H9 (cell line): ENCODE data around the gene LUZP1. TPM values are rescaled to one million over a fixed set of nuclear protein-coding genes. Genes with fewer than 3 reads are reported as not detected.

Experiments
- DNase-seq: peaks from one replicate; pipeline ENCODE4 v3.0.0-alpha.2; 2017
- H2AFZ ChIP-seq: one replicate; pipeline ENCODE4 v1.6.1; 2013; ENCODE audit warnings: mild to moderate bottlenecking, low read length, control low read depth, moderate library complexity
- H2AK5ac ChIP-seq: 2 replicates; pipeline ENCODE4 v1.6.1; 2013; ENCODE audit warnings: low read length, control low read depth, mixed read lengths; ENCODE audit not compliant: insufficient read length
- H2BK120ac ChIP-seq: one replicate; pipeline ENCODE4 v1.6.1; 2013; ENCODE audit warnings: low read depth, mild to moderate bottlenecking, low read length, control low read depth, inconsistent platforms; ENCODE audit not compliant: poor library complexity, severe bottlenecking
- H2BK12ac ChIP-seq: 2 replicates; pipeline ENCODE4 v1.6.1; 2013; ENCODE audit warnings: low read length, control low read depth, mixed read lengths, low read depth; ENCODE audit not compliant: insufficient read length
- H2BK15ac ChIP-seq: 2 replicates; pipeline ENCODE4 v1.6.1; 2013; ENCODE audit warnings: low read depth, low read length, control low read depth
- H2BK20ac ChIP-seq: one replicate; pipeline ENCODE4 v1.6.1; 2013; ENCODE audit warnings: low read depth, mild to moderate bottlenecking, low read length, control low read depth, inconsistent platforms; ENCODE audit not compliant: poor library complexity, severe bottlenecking
- H2BK5ac ChIP-seq: 2 replicates; pipeline ENCODE4 v1.6.1; 2013; ENCODE audit warnings: low read length, control low read depth, mixed read lengths; ENCODE audit not compliant: insufficient read length
- H3K14ac ChIP-seq: 2 replicates; pipeline ENCODE4 v1.6.1; 2013; ENCODE audit warnings: low read length, control low read depth; ENCODE audit not compliant: insufficient read depth
- H3K18ac ChIP-seq: 2 replicates; pipeline ENCODE4 v1.6.1; 2013; ENCODE audit warnings: low read depth, mild to moderate bottlenecking, mixed read lengths, low read length, control low read depth; ENCODE audit not compliant: insufficient read length
- H3K23ac ChIP-seq: 2 replicates; pipeline ENCODE4 v1.6.1; 2013; ENCODE audit warnings: low read length, control low read depth, mixed read lengths, low read depth; ENCODE audit not compliant: insufficient read length
- H3K23me2 ChIP-seq: 2 replicates; pipeline ENCODE4 v1.6.1; 2013; ENCODE audit warnings: low read depth, mild to moderate bottlenecking, mixed read lengths, low read length, control low read depth; ENCODE audit not compliant: insufficient read length, poor library complexity, severe bottlenecking
- H3K27ac ChIP-seq: 2 replicates; pipeline ENCODE4 v1.5.1; 2013; ENCODE audit warnings: low read length, control low read depth, mixed read lengths, low read depth; ENCODE audit not compliant: insufficient read length
- H3K27me3 ChIP-seq: 2 replicates; pipeline ENCODE4 v1.6.1; 2013; ENCODE audit warnings: low read length, control low read depth, inconsistent platforms; ENCODE audit not compliant: insufficient read depth
- H3K4ac ChIP-seq: 2 replicates; pipeline ENCODE4 v1.6.1; 2013; ENCODE audit warnings: low read depth, mild to moderate bottlenecking, control low read depth, inconsistent platforms, low read length, moderate library complexity
- H3K4me1 ChIP-seq: 2 replicates; pipeline ENCODE4 v1.6.1; 2013; ENCODE audit warnings: low read length, control low read depth, inconsistent platforms; ENCODE audit not compliant: insufficient read depth
- H3K4me2 ChIP-seq: 2 replicates; pipeline ENCODE4 v1.6.1; 2013; ENCODE audit warnings: low read length, control low read depth, mixed read lengths; ENCODE audit not compliant: insufficient read length, insufficient read depth
- H3K56ac ChIP-seq: 2 replicates; pipeline ENCODE4 v1.6.1; 2013; ENCODE audit warnings: low read depth, mild to moderate bottlenecking, mixed read lengths, low read length, control low read depth; ENCODE audit not compliant: insufficient read length
- H3K79me1 ChIP-seq: 2 replicates; pipeline ENCODE4 v1.6.1; 2013; ENCODE audit warnings: low read depth, mild to moderate bottlenecking, moderate library complexity, low read length, control low read depth, inconsistent platforms; ENCODE audit not compliant: insufficient read depth, poor library complexity, severe bottlenecking
- H3K79me2 ChIP-seq: 2 replicates; pipeline ENCODE4 v1.6.1; 2013; ENCODE audit warnings: low read length, control low read depth, inconsistent platforms; ENCODE audit not compliant: insufficient read depth
- H3K9ac ChIP-seq: 2 replicates; pipeline ENCODE4 v1.6.1; 2013; ENCODE audit warnings: low read length, control low read depth, mixed read lengths; ENCODE audit not compliant: insufficient read length; ENCODE audit errors: extremely low read depth
- H3K9me3 ChIP-seq: one replicate; pipeline ENCODE4 v1.6.1; 2013; ENCODE audit warnings: low read depth, low read length, inconsistent platforms; ENCODE audit not compliant: control insufficient read depth
- H3T11ph ChIP-seq: one replicate; pipeline ENCODE4 v1.6.1; 2013; ENCODE audit warnings: mild to moderate bottlenecking, low read length, control low read depth, inconsistent platforms
- H4K20me1 ChIP-seq: one replicate; pipeline ENCODE4 v1.6.1; 2013; ENCODE audit not compliant: control insufficient read depth, insufficient read length, insufficient read depth
- H4K5ac ChIP-seq: 2 replicates; pipeline ENCODE4 v1.6.1; 2013; ENCODE audit warnings: low read depth, mild to moderate bottlenecking, mixed read lengths, low read length, control low read depth; ENCODE audit not compliant: insufficient read length
- H4K8ac ChIP-seq: replicated peaks from 2 replicates; pipeline ENCODE4 v1.6.1; 2013; ENCODE audit warnings: low read length, control low read depth, mixed read lengths, low read depth; ENCODE audit not compliant: insufficient read length
- H4K91ac ChIP-seq: 2 replicates; pipeline ENCODE4 v1.6.1; 2013; ENCODE audit warnings: low read depth, mild to moderate bottlenecking, moderate library complexity, mixed read lengths, low read length, control low read depth; ENCODE audit not compliant: insufficient read length
- H3K27ac Mint-ChIP-seq, 3 experiments: 2 replicates in 2 of 3; 3 replicates in 1 of 3; pipeline ENCODE4 v1.8.0; 2020 to 2021; ENCODE audit warnings: mixed read lengths in 3 of 3, mild to moderate bottlenecking in 1 of 3, moderate library complexity in 1 of 3
- H3K27me3 Mint-ChIP-seq: 2 replicates; pipeline ENCODE4 v1.8.0; 2021; ENCODE audit warnings: low read depth, mild to moderate bottlenecking, moderate library complexity, mixed read lengths
- H3K36me3 Mint-ChIP-seq, 3 experiments: 2 replicates in 2 of 3; 3 replicates in 1 of 3; pipeline ENCODE4 v1.8.0; 2020 to 2021; ENCODE audit warnings: low read depth in 3 of 3, mixed read lengths in 3 of 3; ENCODE audit not compliant: insufficient read depth in 1 of 3
- H3K4me1 Mint-ChIP-seq, 2 experiments: 2 replicates each; pipeline ENCODE4 v1.8.0; 2020; ENCODE audit warnings: mixed read lengths in 2 of 2
- H3K4me3 Mint-ChIP-seq, 2 experiments: 2 replicates in 1 of 2; 3 replicates in 1 of 2; pipeline ENCODE4 v1.8.0; 2020 to 2021; ENCODE audit warnings: mild to moderate bottlenecking in 2 of 2, mixed read lengths in 2 of 2, moderate library complexity in 1 of 2
- H3K9me3 Mint-ChIP-seq, 2 experiments: 2 replicates in 1 of 2; 3 replicates in 1 of 2; pipeline ENCODE4 v1.8.0; 2020; ENCODE audit warnings: mild to moderate bottlenecking in 2 of 2, mixed read lengths in 2 of 2, moderate library complexity in 1 of 2
- CTCF ChIP-seq: fragments of 200-600 bp; sonication (generic); conservative IDR thresholded peaks from 3 replicates; pipeline ENCODE4 v1.8.0; 2021; ENCODE audit warnings: antibody characterized with exemption, mild to moderate bottlenecking
- WGBS: extraction: QIAGEN DNeasy Blood & Tissue Kit; methylation state at CpG from one replicate; pipeline ENCODE4 v1.1.7; 2013; ENCODE audit warnings: missing lambda C conversion rate, low lambda C conversion rate, mixed read lengths; ENCODE audit not compliant: insufficient read length; ENCODE audit errors: extremely low coverage; 5-methylcytosine and 5-hydroxymethylcytosine counted together
- total RNA-seq: library from RNA; stranded (reverse); gene quantifications from 2 replicates; pipeline ENCODE4 v1.2.1, GENCODE V29; 2021

The LUZP1 gene
- total RNA-seq, 1 experiment from 2014 or later = 48.2 TPM

DNA sequence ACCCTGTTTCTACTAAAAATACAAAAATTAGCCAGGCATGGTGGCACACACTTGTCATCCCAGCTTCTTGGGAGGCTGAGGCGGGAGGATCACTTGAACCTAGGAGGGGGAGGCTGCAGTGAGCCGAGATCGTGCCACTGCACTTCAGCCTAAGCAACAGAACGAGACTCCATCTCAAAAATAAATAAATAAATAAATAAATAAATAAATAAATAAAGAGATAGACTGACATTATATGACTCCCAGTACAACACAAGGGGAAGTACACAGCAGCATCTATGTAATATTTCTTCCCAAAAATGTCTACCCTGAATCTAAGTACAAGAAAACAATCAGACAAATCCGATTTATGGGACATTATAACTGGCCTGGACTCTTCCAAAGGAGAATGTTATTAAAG lies 35.1 kb downstream of the LUZP1 start:
- no peak overlapping the region for H3K9ac ChIP-seq
- no peak overlapping the region for H3K4ac ChIP-seq
- no peaks in the 10 kb centered on the region for H4K20me1 ChIP-seq
- H3T11ph ChIP-seq = no peak overlapping the region
- H4K5ac ChIP-seq = no peak overlapping the region
- H2BK5ac ChIP-seq = no peak overlapping the region
- H2BK120ac ChIP-seq = no peak overlapping the region
- H3K4me1 Mint-ChIP-seq = peaks cover 11 to 16% of the 10 kb centered on the region in 2 experiments
- no peaks in the 10 kb centered on the region for H3K27me3 ChIP-seq
- no peaks in the 10 kb centered on the region for H3K9me3 ChIP-seq
- H2BK20ac ChIP-seq = no peak overlapping the region
- H3K4me3 Mint-ChIP-seq = no peak overlapping the region
- H3K4me1 ChIP-seq = no peaks in the 10 kb centered on the region
- peaks cover 9% of the 10 kb centered on the region; the same call in 1 of the 2 replicates for H3K79me2 ChIP-seq
- no peak overlapping the region for H2AFZ ChIP-seq
- no peaks in the 10 kb centered on the region for H3K23me2 ChIP-seq
- no peak overlapping the region for H3K14ac ChIP-seq
- no peak overlapping the region for H3K18ac ChIP-seq
- H2BK15ac ChIP-seq = no peak overlapping the region
- H3K79me1 ChIP-seq = peaks cover 12% of the 10 kb centered on the region
- no peak overlapping the region for H4K8ac ChIP-seq
- no peaks in the 10 kb centered on the region for H3K27me3 Mint-ChIP-seq
- H4K91ac ChIP-seq = no peak overlapping the region
- TF ChIP-seq CTCF = no peak
- H3K27ac ChIP-seq = no peak overlapping the region
- DNase-seq = no peak
- no peak overlapping the region; a peak in 1 of 7 replicates for H3K27ac Mint-ChIP-seq
- H3K56ac ChIP-seq = no peak overlapping the region
- H2BK12ac ChIP-seq = no peak overlapping the region
- H3K23ac ChIP-seq = no peak overlapping the region
- peaks cover 0 to 8% (median 4%) of the 10 kb centered on the region in 3 experiments; a peak in 1 of 7 replicates for H3K36me3 Mint-ChIP-seq
- no CpG with 5 or more reads among the region's 5 CpGs for WGBS
- H3K9me3 Mint-ChIP-seq = no peaks in the 10 kb centered on the region; a peak in 1 of 5 replicates
- H3K4me2 ChIP-seq = no peak overlapping the region
- no peak overlapping the region for H2AK5ac ChIP-seq
